SK-N-SH treated with all-trans-retinoic acid at 6 μM for 48 hours (cell line): Measurements from ENCODE around the gene COX20.

Experiments used
- ATAC-seq: fragments of 200-7000 bp; cut with Tn5 transposase; 3 replicates; pipeline ENCODE4 v1.9.1; 2020; ENCODE audit warnings: mild to moderate bottlenecking, moderate library complexity
- ARNTL ChIP-seq: fragments of 450-650 bp; formaldehyde crosslinking; IDR thresholded peaks from 2 replicates; pipeline ENCODE4 v1.5.0; 2020; ENCODE audit warnings: low read depth, mild to moderate bottlenecking, moderate library complexity, borderline replicate concordance
- CSDC2 ChIP-seq: fragments of 250-450 bp; sonication (Bioruptor Pico); IDR thresholded peaks from 2 replicates; pipeline ENCODE4 v1.5.0; 2020; ENCODE audit warnings: mild to moderate bottlenecking, moderate library complexity
- ESRRG ChIP-seq: fragments of 250-450 bp; sonication (Bioruptor Pico); IDR thresholded peaks from 2 replicates; pipeline ENCODE4 v1.6.1; 2021; ENCODE audit warnings: mild to moderate bottlenecking
- GLIS3 ChIP-seq: fragments of 250-450 bp; sonication (Bioruptor Pico); IDR thresholded peaks from 2 replicates; pipeline ENCODE4 v1.5.0; 2020; ENCODE audit warnings: mild to moderate bottlenecking, moderate library complexity
- ISL1 ChIP-seq: fragments of 250-450 bp; sonication (Bioruptor Pico); IDR thresholded peaks from 2 replicates; pipeline ENCODE4 v2.1.2; 2022; ENCODE audit warnings: mild to moderate bottlenecking, moderate library complexity
- OSR1 ChIP-seq: fragments of 250-450 bp; sonication (Bioruptor Pico); IDR thresholded peaks from 2 replicates; pipeline ENCODE4 v1.8.0; 2022; ENCODE audit warnings: moderate library complexity, mild to moderate bottlenecking, inconsistent platforms
- PPARA ChIP-seq: fragments of 250-450 bp; sonication (Bioruptor Pico); IDR thresholded peaks from 2 replicates; pipeline ENCODE4 v1.5.0; 2020; ENCODE audit warnings: mild to moderate bottlenecking, borderline replicate concordance
- RARB ChIP-seq: fragments of 250-450 bp; sonication (Bioruptor Pico); IDR thresholded peaks from 2 replicates; pipeline ENCODE4 v1.8.0; 2021; ENCODE audit warnings: mild to moderate bottlenecking, moderate library complexity
- SNAI2 ChIP-seq: fragments of 250-450 bp; sonication (Bioruptor Pico); IDR thresholded peaks from 2 replicates; pipeline ENCODE4 v1.5.0; 2020; ENCODE audit warnings: mild to moderate bottlenecking, moderate library complexity
- TOX ChIP-seq: fragments of 250-450 bp; sonication (Bioruptor Pico); IDR thresholded peaks from 2 replicates; pipeline ENCODE4 v1.8.0; 2021; ENCODE audit warnings: mild to moderate bottlenecking, moderate library complexity, borderline replicate concordance
- ZC3H10 ChIP-seq: fragments of 250-450 bp; sonication (Bioruptor Pico); IDR thresholded peaks from 2 replicates; pipeline ENCODE4 v1.5.1; 2021; ENCODE audit warnings: mild to moderate bottlenecking, moderate library complexity
- ZFP3 ChIP-seq: fragments of 250-450 bp; sonication (Bioruptor Pico); IDR thresholded peaks from 2 replicates; pipeline ENCODE4 v1.5.0; 2020; ENCODE audit warnings: mild to moderate bottlenecking, moderate library complexity
- ZFP30 ChIP-seq: fragments of 450-650 bp; formaldehyde crosslinking; IDR thresholded peaks from 2 replicates; pipeline ENCODE4 v1.5.0; 2022; ENCODE audit warnings: mild to moderate bottlenecking, moderate library complexity
- ZNF565 ChIP-seq: fragments of 450-650 bp; formaldehyde crosslinking; conservative IDR thresholded peaks from 2 replicates; pipeline ENCODE4 v1.5.0; 2020; ENCODE audit warnings: low read depth, mild to moderate bottlenecking, moderate library complexity
- ZNF70 ChIP-seq: fragments of 450-650 bp; formaldehyde crosslinking; IDR thresholded peaks from 2 replicates; pipeline ENCODE4 v1.5.0; 2020; ENCODE audit warnings: mild to moderate bottlenecking, moderate library complexity
- ZNF8 ChIP-seq: fragments of 450-650 bp; formaldehyde crosslinking; IDR thresholded peaks from 2 replicates; pipeline ENCODE4 v1.5.0; 2020; ENCODE audit warnings: mild to moderate bottlenecking, moderate library complexity
- TF ChIP-seq, protein P1 (sequence below): fragments of 250-450 bp; sonication (Bioruptor Pico); IDR thresholded peaks from 2 replicates; pipeline ENCODE4 v1.8.0; 2021; ENCODE audit warnings: low read depth, mild to moderate bottlenecking, moderate library complexity, borderline replicate concordance
- TF ChIP-seq, protein P2 (sequence below): fragments of 250-450 bp; sonication (Bioruptor Pico); IDR thresholded peaks from 2 replicates; pipeline ENCODE4 v1.5.1; 2020; ENCODE audit warnings: low read depth, mild to moderate bottlenecking, moderate library complexity
- TF ChIP-seq, protein P3 (sequence below): fragments of 250-450 bp; sonication (Bioruptor Pico); IDR thresholded peaks from 2 replicates; pipeline ENCODE4 v1.8.0; 2020; ENCODE audit warnings: mild to moderate bottlenecking, moderate library complexity, borderline replicate concordance
- TF ChIP-seq, protein P4 (sequence below): fragments of 250-450 bp; sonication (Bioruptor Pico); IDR thresholded peaks from 2 replicates; pipeline ENCODE4 v1.5.1; 2021; ENCODE audit warnings: mild to moderate bottlenecking, moderate library complexity

Gene COX20

DNA sequence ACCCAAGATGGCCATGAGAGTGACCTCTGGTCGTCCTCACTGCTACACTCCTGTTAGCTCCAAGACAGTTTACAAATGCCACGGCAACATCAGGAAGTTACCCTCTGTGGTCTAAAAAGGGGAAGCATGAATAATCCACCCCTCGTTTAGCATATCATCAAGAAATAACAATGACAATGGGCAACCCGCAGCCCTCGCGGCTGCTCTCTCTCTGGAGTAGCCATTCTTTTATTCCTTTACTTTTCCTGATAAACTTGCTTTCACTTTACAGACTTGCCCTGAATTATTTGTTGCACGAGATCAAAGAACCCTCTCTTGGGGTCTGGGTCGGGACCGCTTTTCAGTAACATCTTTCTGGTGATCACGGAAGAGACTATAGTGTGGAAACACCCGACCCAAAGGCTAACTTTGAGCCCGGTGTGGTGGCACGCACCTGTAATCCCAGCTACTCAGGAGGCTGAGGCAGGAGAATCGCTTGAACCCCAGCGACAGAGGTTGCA is 19.8 kb upstream of the COX20 start:
- ATAC-seq, result no peak

DNA sequence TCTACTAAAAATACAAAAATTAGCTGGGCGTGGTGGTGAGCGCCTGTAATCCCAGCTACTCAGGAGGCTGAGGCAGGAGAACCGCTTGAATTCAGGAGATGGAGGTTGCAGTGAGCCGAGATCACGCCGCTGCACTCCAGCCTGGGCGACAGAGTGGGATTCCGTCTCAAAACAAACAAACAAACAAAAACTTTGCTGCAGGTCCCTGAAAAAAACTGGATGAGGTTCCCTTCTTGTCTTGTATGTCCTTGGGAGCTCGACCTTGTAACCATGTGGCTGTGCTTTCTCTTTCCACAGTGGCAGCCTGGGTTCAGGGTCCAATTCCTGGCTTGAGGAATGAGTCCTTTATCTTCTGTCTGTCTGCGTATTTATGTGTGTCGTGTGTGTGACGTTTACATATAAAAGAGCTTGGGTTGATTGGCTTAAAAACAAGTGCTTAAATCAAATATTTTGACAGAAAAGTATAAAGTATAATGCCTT is 18.0 kb upstream of the COX20 start:
- no peak for ATAC-seq

More for the DNA sequence above, 19.8 kb upstream of the COX20 start:
- TF ChIP-seq ZFP30, result no peak
- no peak for TF ChIP-seq ZNF565 (CRISPR knock-in tag)
- TF ChIP-seq ISL1 (CRISPR knock-in tag), result no peak
- TF ChIP-seq, protein P1, sequence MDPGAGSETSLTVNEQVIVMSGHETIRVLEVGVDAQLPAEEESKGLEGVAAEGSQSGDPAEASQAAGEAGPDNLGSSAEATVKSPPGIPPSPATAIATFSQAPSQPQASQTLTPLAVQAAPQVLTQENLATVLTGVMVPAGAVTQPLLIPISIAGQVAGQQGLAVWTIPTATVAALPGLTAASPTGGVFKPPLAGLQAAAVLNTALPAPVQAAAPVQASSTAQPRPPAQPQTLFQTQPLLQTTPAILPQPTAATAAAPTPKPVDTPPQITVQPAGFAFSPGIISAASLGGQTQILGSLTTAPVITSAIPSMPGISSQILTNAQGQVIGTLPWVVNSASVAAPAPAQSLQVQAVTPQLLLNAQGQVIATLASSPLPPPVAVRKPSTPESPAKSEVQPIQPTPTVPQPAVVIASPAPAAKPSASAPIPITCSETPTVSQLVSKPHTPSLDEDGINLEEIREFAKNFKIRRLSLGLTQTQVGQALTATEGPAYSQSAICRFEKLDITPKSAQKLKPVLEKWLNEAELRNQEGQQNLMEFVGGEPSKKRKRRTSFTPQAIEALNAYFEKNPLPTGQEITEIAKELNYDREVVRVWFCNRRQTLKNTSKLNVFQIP (CRISPR knock-in tag), result no peak
- TF ChIP-seq SNAI2 (CRISPR knock-in tag), result no peak
- TF ChIP-seq, protein P2, sequence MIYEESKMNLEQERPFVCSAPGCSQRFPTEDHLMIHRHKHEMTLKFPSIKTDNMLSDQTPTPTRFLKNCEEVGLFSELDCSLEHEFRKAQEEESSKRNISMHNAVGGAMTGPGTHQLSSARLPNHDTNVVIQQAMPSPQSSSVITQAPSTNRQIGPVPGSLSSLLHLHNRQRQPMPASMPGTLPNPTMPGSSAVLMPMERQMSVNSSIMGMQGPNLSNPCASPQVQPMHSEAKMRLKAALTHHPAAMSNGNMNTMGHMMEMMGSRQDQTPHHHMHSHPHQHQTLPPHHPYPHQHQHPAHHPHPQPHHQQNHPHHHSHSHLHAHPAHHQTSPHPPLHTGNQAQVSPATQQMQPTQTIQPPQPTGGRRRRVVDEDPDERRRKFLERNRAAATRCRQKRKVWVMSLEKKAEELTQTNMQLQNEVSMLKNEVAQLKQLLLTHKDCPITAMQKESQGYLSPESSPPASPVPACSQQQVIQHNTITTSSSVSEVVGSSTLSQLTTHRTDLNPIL (CRISPR knock-in tag), result no peak
- TF ChIP-seq ARNTL (CRISPR knock-in tag), result no peak
- no peak for TF ChIP-seq PPARA (CRISPR knock-in tag)
- no peak for TF ChIP-seq GLIS3 (CRISPR knock-in tag)
- no peak for TF ChIP-seq ESRRG (CRISPR knock-in tag)
- no peak for TF ChIP-seq CSDC2 (CRISPR knock-in tag)
- no peak for TF ChIP-seq ZFP3
- TF ChIP-seq ZC3H10 (CRISPR knock-in tag), result no peak

DNA sequence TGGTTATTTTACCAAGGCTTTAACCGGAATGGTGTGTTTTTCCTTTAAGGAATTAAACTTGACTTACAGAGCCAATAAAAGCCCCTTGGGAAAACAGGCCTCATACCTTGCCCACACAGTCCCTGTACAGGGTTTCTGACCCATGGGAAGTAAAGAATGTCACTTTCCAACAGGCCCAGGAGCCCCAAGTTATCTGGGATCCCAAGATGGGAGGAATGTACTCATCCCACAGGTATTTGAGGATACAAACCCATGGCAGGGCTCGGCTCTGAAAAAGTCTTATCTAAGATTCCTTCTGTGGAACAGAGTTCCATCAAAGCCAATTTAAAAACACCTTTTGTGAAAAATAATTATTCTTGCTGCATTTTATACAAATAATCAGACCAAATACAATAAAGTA is 15.3 kb upstream of the COX20 start:
- no peak for ATAC-seq
- TF ChIP-seq ZC3H10 (CRISPR knock-in tag) (no peak), CSDC2 (CRISPR knock-in tag) (no peak), ESRRG (CRISPR knock-in tag) (no peak), TOX (no peak), ZFP3 (no peak), GLIS3 (CRISPR knock-in tag) (no peak), ZNF565 (CRISPR knock-in tag) (no peak)
- TF ChIP-seq, protein P2 (CRISPR knock-in tag), result no peak
- TF ChIP-seq, protein P3, sequence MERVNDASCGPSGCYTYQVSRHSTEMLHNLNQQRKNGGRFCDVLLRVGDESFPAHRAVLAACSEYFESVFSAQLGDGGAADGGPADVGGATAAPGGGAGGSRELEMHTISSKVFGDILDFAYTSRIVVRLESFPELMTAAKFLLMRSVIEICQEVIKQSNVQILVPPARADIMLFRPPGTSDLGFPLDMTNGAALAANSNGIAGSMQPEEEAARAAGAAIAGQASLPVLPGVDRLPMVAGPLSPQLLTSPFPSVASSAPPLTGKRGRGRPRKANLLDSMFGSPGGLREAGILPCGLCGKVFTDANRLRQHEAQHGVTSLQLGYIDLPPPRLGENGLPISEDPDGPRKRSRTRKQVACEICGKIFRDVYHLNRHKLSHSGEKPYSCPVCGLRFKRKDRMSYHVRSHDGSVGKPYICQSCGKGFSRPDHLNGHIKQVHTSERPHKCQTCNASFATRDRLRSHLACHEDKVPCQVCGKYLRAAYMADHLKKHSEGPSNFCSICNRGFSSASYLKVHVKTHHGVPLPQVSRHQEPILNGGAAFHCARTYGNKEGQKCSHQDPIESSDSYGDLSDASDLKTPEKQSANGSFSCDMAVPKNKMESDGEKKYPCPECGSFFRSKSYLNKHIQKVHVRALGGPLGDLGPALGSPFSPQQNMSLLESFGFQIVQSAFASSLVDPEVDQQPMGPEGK (CRISPR knock-in tag), result no peak
- TF ChIP-seq, protein P4, sequence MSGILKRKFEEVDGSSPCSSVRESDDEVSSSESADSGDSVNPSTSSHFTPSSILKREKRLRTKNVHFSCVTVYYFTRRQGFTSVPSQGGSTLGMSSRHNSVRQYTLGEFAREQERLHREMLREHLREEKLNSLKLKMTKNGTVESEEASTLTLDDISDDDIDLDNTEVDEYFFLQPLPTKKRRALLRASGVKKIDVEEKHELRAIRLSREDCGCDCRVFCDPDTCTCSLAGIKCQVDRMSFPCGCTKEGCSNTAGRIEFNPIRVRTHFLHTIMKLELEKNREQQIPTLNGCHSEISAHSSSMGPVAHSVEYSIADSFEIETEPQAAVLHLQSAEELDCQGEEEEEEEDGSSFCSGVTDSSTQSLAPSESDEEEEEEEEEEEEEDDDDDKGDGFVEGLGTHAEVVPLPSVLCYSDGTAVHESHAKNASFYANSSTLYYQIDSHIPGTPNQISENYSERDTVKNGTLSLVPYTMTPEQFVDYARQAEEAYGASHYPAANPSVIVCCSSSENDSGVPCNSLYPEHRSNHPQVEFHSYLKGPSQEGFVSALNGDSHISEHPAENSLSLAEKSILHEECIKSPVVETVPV, result no peak

More for the DNA sequence above, 18.0 kb upstream of the COX20 start:
- no peak for TF ChIP-seq TOX
- TF ChIP-seq ZNF70 (CRISPR knock-in tag), result no peak
- TF ChIP-seq ZNF8 (CRISPR knock-in tag), result no peak
- TF ChIP-seq ZFP30, result no peak
- TF ChIP-seq ARNTL (CRISPR knock-in tag), result no peak
- no peak for TF ChIP-seq OSR1
- TF ChIP-seq ZC3H10 (CRISPR knock-in tag), result no peak
- TF ChIP-seq ISL1 (CRISPR knock-in tag), result no peak

DNA sequence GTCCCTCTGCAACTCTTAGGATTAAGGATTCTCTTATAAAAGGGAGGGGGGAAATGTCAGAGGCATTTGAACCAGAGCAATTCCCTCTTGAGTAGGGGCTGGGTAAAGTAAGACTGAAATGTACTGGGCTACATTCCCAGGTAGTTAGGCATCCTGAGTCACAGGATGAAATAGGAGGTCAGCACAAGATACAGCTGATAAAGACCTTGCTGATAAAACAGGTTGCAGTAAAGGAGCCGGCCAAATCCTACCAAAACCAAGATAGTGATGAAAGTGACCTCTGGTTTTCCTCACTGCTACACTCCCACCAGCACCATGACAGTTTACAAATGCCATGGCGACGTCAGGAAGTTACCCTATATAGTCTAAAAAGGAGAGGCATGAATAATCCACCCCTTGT is 14.3 kb upstream of the COX20 start:
- ATAC-seq, result peak; percentile 49; the same call in 2 of the 3 replicates
- TF ChIP-seq RARB (CRISPR knock-in tag) (no peak), ARNTL (CRISPR knock-in tag) (no peak)
